Lung (tissue), 16 donors: Measurements from ENCODE around the gene RBM46. TPM values are rescaled to one million over a fixed set of nuclear protein-coding genes. Genes with fewer than 3 reads are reported as not detected.

Source experiments
- ATAC-seq: fragments of 200-7000 bp; cut with Tn5 transposase; one replicate; pipeline ENCODE4 v1.9.1; 2020; ENCODE audit warnings: moderate number of reproducible peaks; ENCODE audit not compliant: insufficient read depth, low FRiP score
- DNase-seq, 3 donors: peaks; one replicate each; pipeline ENCODE4 v3.0.0-alpha.2; 2013 to 2017
- H3K27ac ChIP-seq, 2 donors: one replicate each; pipeline ENCODE4 v1.5.1; 2013; ENCODE audit warnings: mild to moderate bottlenecking in 2 of 2, moderate library complexity in 2 of 2, control low read depth in 1 of 2, inconsistent platforms in 1 of 2, low read depth in 1 of 2, low read length in 1 of 2
- H3K27me3 ChIP-seq, 3 donors: one replicate each; pipeline ENCODE4 v1.5.1; 2013; ENCODE audit warnings: low read length in 2 of 3; ENCODE audit not compliant: control insufficient read depth in 3 of 3, insufficient read depth in 3 of 3
- H3K36me3 ChIP-seq, 4 donors: one replicate each; pipeline ENCODE4 v1.5.1; 2013; ENCODE audit warnings: low read length in 4 of 4, mild to moderate bottlenecking in 1 of 4, moderate library complexity in 1 of 4; ENCODE audit not compliant: control insufficient read depth in 4 of 4, insufficient read depth in 4 of 4
- H3K4me1 ChIP-seq, 5 donors: one replicate each; pipeline ENCODE4 v1.5.1; 2013; ENCODE audit warnings: low read length in 5 of 5, mild to moderate bottlenecking in 2 of 5, moderate library complexity in 1 of 5; ENCODE audit not compliant: control insufficient read depth in 5 of 5, insufficient read depth in 5 of 5
- H3K4me3 ChIP-seq: one replicate; pipeline ENCODE4 v1.5.1; 2013; ENCODE audit warnings: mild to moderate bottlenecking, control low read depth, moderate library complexity
- H3K9ac ChIP-seq, 2 donors: one replicate each; pipeline ENCODE4 v1.5.1; 2013; ENCODE audit warnings: low read length in 2 of 2, control low read depth in 1 of 2; ENCODE audit not compliant: insufficient read depth in 1 of 2
- H3K9me3 ChIP-seq, 4 donors: one replicate each; pipeline ENCODE4 v1.5.1; 2013; ENCODE audit warnings: low read length in 3 of 4, mild to moderate bottlenecking in 1 of 4, moderate library complexity in 1 of 4; ENCODE audit not compliant: control insufficient read depth in 4 of 4, insufficient read depth in 3 of 4
- CTCF ChIP-seq: IDR thresholded peaks from 2 replicates; pipeline ENCODE4 v1.5.1; 2012; ENCODE audit warnings: mild to moderate bottlenecking; ENCODE audit errors: control extremely low read depth, extremely low read depth
- WGBS, 2 donors: extraction: QIAGEN DNeasy Blood & Tissue Kit; methylation state at CpG; one replicate each; pipeline ENCODE4 v1.1.7; 2013; 5-methylcytosine and 5-hydroxymethylcytosine counted together
- long read RNA-seq, 5 donors: transcript quantifications; one replicate each; lab custom pipeline, GENCODE V29; 2026
- polyA plus RNA-seq, 2 donors: library from polyadenylated mRNA; stranded (reverse); fragments of 200-250 nt; gene quantifications; one replicate each; pipeline ENCODE4 v1.2.1, GENCODE V29; 2013
- total RNA-seq, 2 donors: library from RNA; depleted of rRNA in 1 of 2; stranded (reverse); fragments of >200 nt in 1 of 2; gene quantifications; one replicate each; pipeline ENCODE4 v1.2.1, GENCODE V29; 2014 to 2021
- donor health status: control.
- donor health status: control.
- donor health status: Bipolar disorder and iron deficiency.
- donor health status: healthy.
- donor health status: DM: yes; HTN: yes; CAD: no.

Gene RBM46
- total RNA-seq (not detected), polyA plus RNA-seq (under 1 TPM in 1 of 2 donors, not detected in 1; 0.06 TPM)
- long read RNA-seq, donor 1: 0 reads
- long read RNA-seq, donor 2: 0 reads
- long read RNA-seq, donor 3: 0 reads
- long read RNA-seq, donor 4: 0 reads
- long read RNA-seq, donor 5: 0 reads

- DNase-seq: no peak
- H3K27ac ChIP-seq: no peak within 1 kb of the TSS
- TF ChIP-seq CTCF: no peak
- no peaks in the 10 kb centered on the region for H3K4me1 ChIP-seq
- no peak within 1 kb of the TSS for H3K9ac ChIP-seq
- H3K4me3 ChIP-seq: no peak within 1 kb of the TSS
- no peaks in the 10 kb centered on the region for H3K36me3 ChIP-seq
- no peaks in the 10 kb centered on the region for H3K9me3 ChIP-seq
- ATAC-seq: no peak
- WGBS, 2 donors: 68 to 70% methylated on average over 74 to 76 of the region's 76 CpGs
- peaks cover 0 to 26% (median 0%) of the 10 kb centered on the region in 3 donors for H3K27me3 ChIP-seq
Observed at GRCh38 chr4:154781126-154781982, at the start of gene RBM46. Gene RBM46 (plus strand): TSS chr4:154781272. CDS start chr4:154796753, 15,481 bp downstream.

GRCh38 chr4:154731756-154732155 is 49.3 kb upstream of the RBM46 start:
- no peak overlapping the region for H3K27ac ChIP-seq
- DNase-seq (no peak), ATAC-seq (no peak)

GRCh38 chr4:154732669-154733068 is 48.4 kb upstream of the RBM46 start:
- ATAC-seq (no peak), DNase-seq (no peak)
- Histone ChIP-seq H3K9ac (no peak overlapping the region), H3K27ac (no peak overlapping the region), H3K36me3 (no peaks in the 10 kb centered on the region), H3K9me3 (no peaks in the 10 kb centered on the region), H3K4me3 (no peak overlapping the region), H3K27me3 (no peaks in the 10 kb centered on the region), H3K4me1 (no peaks in the 10 kb centered on the region)
- WGBS, 2 donors: 71 to 85% methylated on average over 4 of the region's 4 CpGs
- TF ChIP-seq CTCF: no peak

More at GRCh38 chr4:154731756-154732155, 49.3 kb upstream of the RBM46 start:
- Histone ChIP-seq H3K9me3 (no peaks in the 10 kb centered on the region), H3K36me3 (no peaks in the 10 kb centered on the region), H3K4me1 (no peaks in the 10 kb centered on the region), H3K4me3 (no peak overlapping the region), H3K27me3 (no peaks in the 10 kb centered on the region), H3K9ac (no peak overlapping the region)
- TF ChIP-seq CTCF: no peak
